ENCODE results near the gene SYNRG.

The SYNRG gene

GRCh38 chr17:37609170-37610040 lies at the start of gene SYNRG:
SYNRG (minus strand) TSS chr17:37609418; CDS start chr17:37609355, 63 bp downstream.
- peak within 1 kb of the TSS; percentile 98 for H3K4me3 ChIP-seq (ENCODE audit: low read length)
- H3K36me3 ChIP-seq (ENCODE audit: insufficient read depth, low read depth, low read length) = peaks cover 23% of the 10 kb centered on the region
- H3K9ac ChIP-seq (ENCODE audit: low read depth, low read length) = peak within 1 kb of the TSS; percentile 93
- H3K27ac ChIP-seq (ENCODE audit: low read length) = peak within 1 kb of the TSS; percentile 61
- no peaks in the 10 kb centered on the region for H3K9me3 ChIP-seq (ENCODE audit: insufficient read depth, low read depth, low read length)
- H3K4me1 ChIP-seq (ENCODE audit: insufficient read depth, low read length) = no peaks in the 10 kb centered on the region
- no peaks in the 10 kb centered on the region for H3K27me3 ChIP-seq (ENCODE audit: insufficient read depth, low read length)

GRCh38 chr17:37657202-37657601 lies 48.0 kb upstream of the SYNRG start:
- Histone ChIP-seq H3K27me3 (ENCODE audit: insufficient read depth, low read length) (peaks cover 9% of the 10 kb centered on the region), H3K9me3 (ENCODE audit: insufficient read depth, low read depth, low read length) (no peaks in the 10 kb centered on the region), H3K4me1 (ENCODE audit: insufficient read depth, low read length) (no peaks in the 10 kb centered on the region; the same call in 1 of the 2 replicates), H3K9ac (ENCODE audit: low read depth, low read length) (no peak overlapping the region), H3K4me3 (ENCODE audit: low read length) (no peak overlapping the region), H3K36me3 (ENCODE audit: insufficient read depth, low read depth, low read length) (no peaks in the 10 kb centered on the region), H3K27ac (ENCODE audit: low read length) (no peak overlapping the region)

- Histone ChIP-seq H3K36me3 (ENCODE audit: insufficient read depth, low read depth, low read length) (no peaks in the 10 kb centered on the region), H3K27me3 (ENCODE audit: insufficient read depth, low read length) (peaks cover 25% of the 10 kb centered on the region)
Observed at GRCh38 chr17:37651849-37652248, 42.6 kb upstream of the SYNRG start.

GRCh38 chr17:37650419-37651003 lies 41.3 kb upstream of the SYNRG start:
- Histone ChIP-seq H3K4me3 (ENCODE audit: low read length) (no peak overlapping the region), H3K4me1 (ENCODE audit: insufficient read depth, low read length) (no peaks in the 10 kb centered on the region), H3K36me3 (ENCODE audit: insufficient read depth, low read depth, low read length) (no peaks in the 10 kb centered on the region), H3K27me3 (ENCODE audit: insufficient read depth, low read length) (peaks cover 38% of the 10 kb centered on the region), H3K27ac (ENCODE audit: low read length) (no peak overlapping the region), H3K9ac (ENCODE audit: low read depth, low read length) (no peak overlapping the region), H3K9me3 (ENCODE audit: insufficient read depth, low read depth, low read length) (no peaks in the 10 kb centered on the region)

More at GRCh38 chr17:37651849-37652248, 42.6 kb upstream of the SYNRG start:
- H3K4me3 ChIP-seq (ENCODE audit: low read length) = no peak overlapping the region
- H3K9ac ChIP-seq (ENCODE audit: low read depth, low read length) = no peak overlapping the region
- H3K4me1 ChIP-seq (ENCODE audit: insufficient read depth, low read length) = no peaks in the 10 kb centered on the region
- no peak overlapping the region for H3K27ac ChIP-seq (ENCODE audit: low read length)
- H3K9me3 ChIP-seq (ENCODE audit: insufficient read depth, low read depth, low read length) = no peaks in the 10 kb centered on the region

- Histone ChIP-seq H3K27me3 (ENCODE audit: insufficient read depth, low read length) (peaks cover 50% of the 10 kb centered on the region), H3K4me3 (ENCODE audit: low read length) (no peak overlapping the region), H3K27ac (ENCODE audit: low read length) (no peak overlapping the region), H3K9me3 (ENCODE audit: insufficient read depth, low read depth, low read length) (no peaks in the 10 kb centered on the region), H3K9ac (ENCODE audit: low read depth, low read length) (no peak overlapping the region), H3K4me1 (ENCODE audit: insufficient read depth, low read length) (no peaks in the 10 kb centered on the region), H3K36me3 (ENCODE audit: insufficient read depth, low read depth, low read length) (no peaks in the 10 kb centered on the region)
Observed at GRCh38 chr17:37648555-37648954, 39.3 kb upstream of the SYNRG start.

- Histone ChIP-seq H3K27ac (ENCODE audit: low read length) (no peak overlapping the region), H3K9me3 (ENCODE audit: insufficient read depth, low read depth, low read length) (no peaks in the 10 kb centered on the region), H3K9ac (ENCODE audit: low read depth, low read length) (no peak overlapping the region), H3K4me3 (ENCODE audit: low read length) (no peak overlapping the region), H3K36me3 (ENCODE audit: insufficient read depth, low read depth, low read length) (no peaks in the 10 kb centered on the region), H3K4me1 (ENCODE audit: insufficient read depth, low read length) (no peaks in the 10 kb centered on the region), H3K27me3 (ENCODE audit: insufficient read depth, low read length) (peaks cover 50% of the 10 kb centered on the region)
Observed at GRCh38 chr17:37647856-37648255, 38.6 kb upstream of the SYNRG start.

GRCh38 chr17:37643869-37644268 lies 34.7 kb upstream of the SYNRG start:
- Histone ChIP-seq H3K27me3 (ENCODE audit: insufficient read depth, low read length) (peaks cover 42% of the 10 kb centered on the region), H3K4me1 (ENCODE audit: insufficient read depth, low read length) (no peaks in the 10 kb centered on the region), H3K9me3 (ENCODE audit: insufficient read depth, low read depth, low read length) (no peaks in the 10 kb centered on the region), H3K4me3 (ENCODE audit: low read length) (peak overlapping the region; percentile 88; the same call in 1 of the 2 replicates), H3K36me3 (ENCODE audit: insufficient read depth, low read depth, low read length) (peaks cover 27% of the 10 kb centered on the region), H3K9ac (ENCODE audit: low read depth, low read length) (peak overlapping the region; percentile 93; the same call in 1 of the 2 replicates), H3K27ac (ENCODE audit: low read length) (no peak overlapping the region)

- peaks cover 33% of the 10 kb centered on the region for H3K36me3 ChIP-seq (ENCODE audit: insufficient read depth, low read depth, low read length)
- peak within 1 kb of the TSS; percentile 99 for H3K27ac ChIP-seq (ENCODE audit: low read length)
- H3K27me3 ChIP-seq (ENCODE audit: insufficient read depth, low read length) = peaks cover 36% of the 10 kb centered on the region
- peak within 1 kb of the TSS; percentile 93 for H3K9ac ChIP-seq (ENCODE audit: low read depth, low read length)
- H3K4me3 ChIP-seq (ENCODE audit: low read length) = peak within 1 kb of the TSS; percentile 88
- H3K9me3 ChIP-seq (ENCODE audit: insufficient read depth, low read depth, low read length) = no peaks in the 10 kb centered on the region
- H3K4me1 ChIP-seq (ENCODE audit: insufficient read depth, low read length) = no peaks in the 10 kb centered on the region
Observed at GRCh38 chr17:37643118-37643766, 34.0 kb upstream of the SYNRG start, which contains the start of gene DDX52. DDX52 (minus strand) TSS chr17:37643446; CDS start chr17:37643420, 26 bp downstream.

GRCh38 chr17:37642681-37643080 lies 33.5 kb upstream of the SYNRG start:
- Histone ChIP-seq H3K36me3 (ENCODE audit: insufficient read depth, low read depth, low read length) (peaks cover 39% of the 10 kb centered on the region), H3K27ac (ENCODE audit: low read length) (peak overlapping the region; percentile 99), H3K27me3 (ENCODE audit: insufficient read depth, low read length) (peaks cover 30% of the 10 kb centered on the region), H3K9ac (ENCODE audit: low read depth, low read length) (peak overlapping the region; percentile 93), H3K4me3 (ENCODE audit: low read length) (peak overlapping the region; percentile 88), H3K4me1 (ENCODE audit: insufficient read depth, low read length) (no peaks in the 10 kb centered on the region), H3K9me3 (ENCODE audit: insufficient read depth, low read depth, low read length) (no peaks in the 10 kb centered on the region)

GRCh38 chr17:37640015-37640414 lies 30.8 kb upstream of the SYNRG start:
- H3K4me1 ChIP-seq (ENCODE audit: insufficient read depth, low read length) = no peaks in the 10 kb centered on the region
- H3K4me3 ChIP-seq (ENCODE audit: low read length) = no peak overlapping the region
- no peak overlapping the region for H3K9ac ChIP-seq (ENCODE audit: low read depth, low read length)
- no peaks in the 10 kb centered on the region for H3K9me3 ChIP-seq (ENCODE audit: insufficient read depth, low read depth, low read length)
- peaks cover 64% of the 10 kb centered on the region for H3K36me3 ChIP-seq (ENCODE audit: insufficient read depth, low read depth, low read length)
- no peak overlapping the region for H3K27ac ChIP-seq (ENCODE audit: low read length)
- H3K27me3 ChIP-seq (ENCODE audit: insufficient read depth, low read length) = peaks cover 9% of the 10 kb centered on the region; the same call in 1 of the 2 replicates

- Histone ChIP-seq H3K9ac (ENCODE audit: low read depth, low read length) (no peak overlapping the region), H3K36me3 (ENCODE audit: insufficient read depth, low read depth, low read length) (peaks cover 75% of the 10 kb centered on the region), H3K9me3 (ENCODE audit: insufficient read depth, low read depth, low read length) (no peaks in the 10 kb centered on the region)
Observed at GRCh38 chr17:37637956-37638355, 28.7 kb upstream of the SYNRG start.

More at GRCh38 chr17:37637956-37638355, 28.7 kb upstream of the SYNRG start:
- Histone ChIP-seq H3K4me1 (ENCODE audit: insufficient read depth, low read length) (no peaks in the 10 kb centered on the region), H3K27ac (ENCODE audit: low read length) (no peak overlapping the region), H3K4me3 (ENCODE audit: low read length) (no peak overlapping the region), H3K27me3 (ENCODE audit: insufficient read depth, low read length) (no peaks in the 10 kb centered on the region)

All from iPS-20b (cell line).